GM12891 (cell line): ENCODE measurements around the gene C1QTNF5.

Experiments used
- POLR2A ChIP-seq: IDR thresholded peaks from 2 replicates; pipeline ENCODE4 v1.6.1; 2011; ENCODE audit warnings: low read depth, low read length, control low read depth
- POLR2AphosphoS5 ChIP-seq: IDR thresholded peaks from 2 replicates; pipeline ENCODE4 v1.6.1; 2011; ENCODE audit warnings: low read depth, low read length, control low read depth
- POU2F2 ChIP-seq: IDR thresholded peaks from 2 replicates; pipeline ENCODE4 v1.6.1; 2011; ENCODE audit warnings: low read depth, mild to moderate bottlenecking, control low read depth, low read length, moderate library complexity
- TAF1 ChIP-seq: IDR thresholded peaks from 2 replicates; pipeline ENCODE4 v1.6.1; 2011; ENCODE audit warnings: low read depth, low read length, control low read depth

- TF ChIP-seq POLR2AphosphoS5: no peak
- no peak for TF ChIP-seq POU2F2
- TF ChIP-seq POLR2A: no peak
- no peak for TF ChIP-seq TAF1
Observed at GRCh38 chr11:119367661-119368120, 27.0 kb upstream of the C1QTNF5 start.
